ENCODE data around the gene SH2B3. TPM values are rescaled to one million over a fixed set of nuclear protein-coding genes. Genes with fewer than 3 reads are reported as not detected.

Gene SH2B3
- total RNA-seq, 2 experiments from 2014 or later: 40.7 to 44.5 TPM

- Mint-ChIP-seq H3K27ac (peak overlapping the region; percentile 93), H3K9me3 (no peaks in the 10 kb centered on the region), H3K4me1 (peaks cover 60% of the 10 kb centered on the region), H3K4me3 (peak overlapping the region; percentile 97), H3K36me3 (peaks cover 2% of the 10 kb centered on the region), H3K27me3 (no peaks in the 10 kb centered on the region)
- POLR2A ChIA-PET: interaction anchor here (0.6 to 11.5 kb wide), 5 partner anchors 14 to 44 kb away, joined by 3 to 150 read pairs (median 52); no protein-coding TSS in a partner anchor
- no peak for DNase-seq
- no peak for ATAC-seq (ENCODE audit: low read depth)
Observed at GRCh38 chr12:111407377-111408115, 1.8 kb downstream of the SH2B3 start.

- POLR2A ChIA-PET: interaction anchor here (1.8 to 11.5 kb wide), 4 partner anchors 21 to 44 kb away, joined by 5 to 150 read pairs (median 56); no protein-coding TSS in a partner anchor
- H3K4me3 Mint-ChIP-seq: peak overlapping the region; percentile 97
- no peaks in the 10 kb centered on the region for H3K9me3 Mint-ChIP-seq
- H3K27ac Mint-ChIP-seq: peak overlapping the region; percentile 93
- no peaks in the 10 kb centered on the region for H3K27me3 Mint-ChIP-seq
- peaks cover 2% of the 10 kb centered on the region for H3K36me3 Mint-ChIP-seq
- DNase-seq: no peak
- H3K4me1 Mint-ChIP-seq: peaks cover 61% of the 10 kb centered on the region
- ATAC-seq (ENCODE audit: low read depth): no peak
Observed at GRCh38 chr12:111408116-111408440, 2.4 kb downstream of the SH2B3 start.

GRCh38 chr12:111408686-111409402 lies 3.1 kb downstream of the SH2B3 start:
- Mint-ChIP-seq H3K4me3 (peak overlapping the region; percentile 97), H3K27ac (peak overlapping the region; percentile 93), H3K9me3 (no peaks in the 10 kb centered on the region), H3K36me3 (peaks cover 8% of the 10 kb centered on the region), H3K4me1 (peaks cover 61% of the 10 kb centered on the region), H3K27me3 (no peaks in the 10 kb centered on the region)
- DNase-seq (no peak), ATAC-seq (ENCODE audit: low read depth) (no peak)
- POLR2A ChIA-PET: interaction anchor here (1.8 to 11.5 kb wide), 4 partner anchors 20 to 43 kb away, joined by 5 to 150 read pairs (median 56); no protein-coding TSS in a partner anchor

GRCh38 chr12:111409403-111409779 lies 3.7 kb downstream of the SH2B3 start:
- DNase-seq (no peak), ATAC-seq (ENCODE audit: low read depth) (no peak)
- H3K4me3 Mint-ChIP-seq: peak overlapping the region; percentile 97
- POLR2A ChIA-PET: interaction anchor here (1.8 to 11.5 kb wide), 4 partner anchors 19 to 43 kb away, joined by 5 to 150 read pairs (median 56); no protein-coding TSS in a partner anchor
- H3K36me3 Mint-ChIP-seq: peaks cover 8% of the 10 kb centered on the region
- no peaks in the 10 kb centered on the region for H3K9me3 Mint-ChIP-seq
- H3K27me3 Mint-ChIP-seq: no peaks in the 10 kb centered on the region
- H3K4me1 Mint-ChIP-seq: peaks cover 59% of the 10 kb centered on the region
- H3K27ac Mint-ChIP-seq: peak overlapping the region; percentile 93

GRCh38 chr12:111409780-111410430 lies 4.2 kb downstream of the SH2B3 start:
- no peaks in the 10 kb centered on the region for H3K27me3 Mint-ChIP-seq
- peaks cover 58% of the 10 kb centered on the region for H3K4me1 Mint-ChIP-seq
- peak; percentile 66 for DNase-seq
- H3K9me3 Mint-ChIP-seq: no peaks in the 10 kb centered on the region
- H3K36me3 Mint-ChIP-seq: peaks cover 10% of the 10 kb centered on the region
- H3K4me3 Mint-ChIP-seq: peak overlapping the region; percentile 97
- peak overlapping the region; percentile 93 for H3K27ac Mint-ChIP-seq
- POLR2A ChIA-PET: interaction anchor here (1.8 to 11.5 kb wide), 4 partner anchors 19 to 42 kb away, joined by 5 to 150 read pairs (median 56); no protein-coding TSS in a partner anchor
- no peak for ATAC-seq (ENCODE audit: low read depth)

GRCh38 chr12:111410431-111411184 lies 4.9 kb downstream of the SH2B3 start:
- DNase-seq (no peak), ATAC-seq (ENCODE audit: low read depth) (no peak)
- POLR2A ChIA-PET: interaction anchor here (0.6 to 11.5 kb wide), 6 partner anchors 12 to 269 kb away, joined by 7 to 150 read pairs (median 32); no protein-coding TSS in a partner anchor
- no peaks in the 10 kb centered on the region for H3K27me3 Mint-ChIP-seq
- peak overlapping the region; percentile 91 for H3K27ac Mint-ChIP-seq
- H3K4me3 Mint-ChIP-seq: peak overlapping the region; percentile 97
- peaks cover 12% of the 10 kb centered on the region for H3K36me3 Mint-ChIP-seq
- no peaks in the 10 kb centered on the region for H3K9me3 Mint-ChIP-seq
- H3K4me1 Mint-ChIP-seq: peaks cover 61% of the 10 kb centered on the region

GRCh38 chr12:111411185-111411764 lies 5.6 kb downstream of the SH2B3 start:
- DNase-seq (no peak), ATAC-seq (ENCODE audit: low read depth) (no peak)
- H3K4me1 Mint-ChIP-seq: peaks cover 61% of the 10 kb centered on the region
- peak overlapping the region; percentile 91 for H3K27ac Mint-ChIP-seq
- POLR2A ChIA-PET: interaction anchor here (0.6 to 11.5 kb wide), 6 partner anchors 12 to 269 kb away, joined by 7 to 150 read pairs (median 10); no protein-coding TSS in a partner anchor
- H3K36me3 Mint-ChIP-seq: peaks cover 15% of the 10 kb centered on the region
- H3K4me3 Mint-ChIP-seq: peak overlapping the region; percentile 97
- H3K27me3 Mint-ChIP-seq: no peaks in the 10 kb centered on the region
- no peaks in the 10 kb centered on the region for H3K9me3 Mint-ChIP-seq

- Mint-ChIP-seq H3K9me3 (no peaks in the 10 kb centered on the region), H3K36me3 (peaks cover 19% of the 10 kb centered on the region), H3K4me3 (peak overlapping the region; percentile 68), H3K27ac (peak overlapping the region; percentile 91), H3K27me3 (no peaks in the 10 kb centered on the region), H3K4me1 (peaks cover 65% of the 10 kb centered on the region)
- POLR2A ChIA-PET: interaction anchor here (0.6 to 11.5 kb wide), 5 partner anchors 16 to 709 kb away, joined by 3 to 150 read pairs (median 11); no protein-coding TSS in a partner anchor
- peak; percentile 36 for ATAC-seq (ENCODE audit: low read depth)
- no peak for DNase-seq
Observed at GRCh38 chr12:111412007-111412829, 6.5 kb downstream of the SH2B3 start.

GRCh38 chr12:111412830-111413441 lies 7.2 kb downstream of the SH2B3 start:
- H3K4me1 Mint-ChIP-seq: peaks cover 61% of the 10 kb centered on the region
- no peaks in the 10 kb centered on the region for H3K9me3 Mint-ChIP-seq
- POLR2A ChIA-PET: interaction anchor here (2.7 to 11.5 kb wide), 3 partner anchors 16 to 30 kb away, joined by 8 to 150 read pairs (median 52); no protein-coding TSS in a partner anchor
- ATAC-seq (ENCODE audit: low read depth) (no peak), DNase-seq (no peak)
- H3K4me3 Mint-ChIP-seq: no peak overlapping the region
- H3K27me3 Mint-ChIP-seq: no peaks in the 10 kb centered on the region
- H3K27ac Mint-ChIP-seq: peak overlapping the region; percentile 91
- peaks cover 19% of the 10 kb centered on the region for H3K36me3 Mint-ChIP-seq

- POLR2A ChIA-PET: interaction anchor here (2.7 to 11.5 kb wide), 3 partner anchors 15 to 30 kb away, joined by 8 to 150 read pairs (median 52); no protein-coding TSS in a partner anchor
- peaks cover 19% of the 10 kb centered on the region for H3K36me3 Mint-ChIP-seq
- peak overlapping the region; percentile 91 for H3K27ac Mint-ChIP-seq
- H3K27me3 Mint-ChIP-seq: no peaks in the 10 kb centered on the region
- H3K9me3 Mint-ChIP-seq: no peaks in the 10 kb centered on the region
- H3K4me3 Mint-ChIP-seq: no peak overlapping the region
- DNase-seq: no peak
- H3K4me1 Mint-ChIP-seq: peaks cover 55% of the 10 kb centered on the region
- ATAC-seq (ENCODE audit: low read depth): no peak
Observed at GRCh38 chr12:111413442-111414086, 7.8 kb downstream of the SH2B3 start.
